HepG2 (cell line): ENCODE results near the gene ABCC2.

Experiments used
- CHD4 ChIP-seq: fragments of 200-600 bp; sonication (generic); IDR thresholded peaks from 2 replicates; pipeline ENCODE4 v1.7.0; 2017; ENCODE audit warnings: mild to moderate bottlenecking, low read length, borderline replicate concordance
- ELF1 ChIP-seq: sonication (generic); formaldehyde crosslinking; IDR thresholded peaks from 2 replicates; pipeline ENCODE4 v1.4.0; 2020; ENCODE audit warnings: missing genetic modification reagents
- GATAD2A ChIP-seq: IDR thresholded peaks from 2 replicates; pipeline ENCODE4 v1.6.1; 2016
- HNRNPK ChIP-seq: fragments of 200-400 bp; formaldehyde crosslinking; IDR thresholded peaks from 2 replicates; pipeline ENCODE4 v1.6.1; 2018; ENCODE audit warnings: low read length, low read depth, moderate library complexity, mild to moderate bottlenecking; ENCODE audit not compliant: poor library complexity, severe bottlenecking
- HNRNPL ChIP-seq: fragments of 200-400 bp; formaldehyde crosslinking; IDR thresholded peaks from 2 replicates; pipeline ENCODE4 v1.6.1; 2017; ENCODE audit warnings: mild to moderate bottlenecking, low read depth, low read length
- MTA1 ChIP-seq: sonication (generic); formaldehyde crosslinking; IDR thresholded peaks from 2 replicates; pipeline ENCODE4 v1.4.0; 2020; ENCODE audit warnings: missing genetic modification reagents, mild to moderate bottlenecking, borderline replicate concordance
- PHF21A ChIP-seq: sonication (generic); formaldehyde crosslinking; IDR thresholded peaks from 2 replicates; pipeline ENCODE4 v1.5.0; 2020; ENCODE audit warnings: mild to moderate bottlenecking, missing genetic modification reagents
- POLR2A ChIP-seq, 2 experiments: IDR thresholded peaks; 2 replicates each; pipeline ENCODE4 v1.6.1; 2011; ENCODE audit warnings: low read depth in 2 of 2, low read length in 2 of 2, mild to moderate bottlenecking in 1 of 2, moderate library complexity in 1 of 2; ENCODE audit not compliant: insufficient read depth in 1 of 2
- RORA ChIP-seq: sonication (generic); formaldehyde crosslinking; IDR thresholded peaks from 2 replicates; pipeline ENCODE4 v1.5.0; 2020; ENCODE audit warnings: mild to moderate bottlenecking, missing genetic modification reagents, moderate library complexity
- SRF ChIP-seq: IDR thresholded peaks from 2 replicates; pipeline ENCODE4 v1.6.1; 2011; ENCODE audit warnings: mild to moderate bottlenecking, low read depth, low read length, moderate library complexity
- ZNF207 ChIP-seq: fragments of 450-650 bp; IDR thresholded peaks from 2 replicates; pipeline ENCODE4 v1.6.1; 2016; ENCODE audit warnings: antibody characterized with exemption, borderline replicate concordance

GRCh38 chr10:99766302-99766681 lies 16.1 kb upstream of the ABCC2 start:
- TF ChIP-seq POLR2A (IDR thresholded peaks at IDR 0.05; ENCODE audit: insufficient read depth in 1 of 2, low read depth in 2 of 2, low read length in 2 of 2) (no peak), MTA1 (CRISPR knock-in tag) (no peak), HNRNPK (no peak), ELF1 (no peak), CHD4 (no peak), HNRNPL (no peak), PHF21A (CRISPR knock-in tag) (no peak), ZNF207 (no peak), GATAD2A (CRISPR knock-in tag) (no peak), RORA (no peak), SRF (no peak)
